OCI-LY7 (cell line): ENCODE data around the gene PSD4. TPM values are rescaled to one million over a fixed set of nuclear protein-coding genes. Genes with fewer than 3 reads are reported as not detected.

Source experiments
- BruUV-seq: library from RNA; stranded (reverse); fragments of 400-500 nt; replicated peaks from 2 replicates; lab custom pipeline; 2021; lab: Mats Ljungman, UMichigan
- CTCF ChIA-PET: fragments of 300-600 bp; sonication (Branson Sonifier 250); formaldehyde crosslinking; loops from one replicate; lab custom pipeline; 2022; ENCODE audit warnings: antibody characterized with exemption; ENCODE audit not compliant: unreplicated experiment; lab: Charles Lee
- POLR2A ChIA-PET: fragments of 300-600 bp; sonication (Branson Sonifier 250); formaldehyde crosslinking; loops from one replicate; lab custom pipeline; 2022; ENCODE audit warnings: antibody characterized with exemption; lab: Charles Lee
- DNase-seq: peaks from one replicate; pipeline ENCODE4 v3.0.0-alpha.2; 2015; ENCODE audit warnings: low spot score
- H2AFZ ChIP-seq: fragments of 200-600 bp; sonication (generic), shearing (Covaris generic); 2 replicates; pipeline ENCODE4 v1.6.1; 2014; ENCODE audit warnings: mild to moderate bottlenecking, antibody characterized with exemption, low read length, moderate library complexity
- H3K27ac ChIP-seq: fragments of 200-600 bp; sonication (generic); 2 replicates; pipeline ENCODE4 v1.5.1; 2014; ENCODE audit warnings: mixed run types, low read depth, mild to moderate bottlenecking, moderate library complexity, low read length, inconsistent platforms; ENCODE audit not compliant: poor library complexity, severe bottlenecking
- H3K36me3 ChIP-seq: fragments of 200-600 bp; sonication (generic); 2 replicates; pipeline ENCODE4 v1.6.1; 2014; ENCODE audit warnings: mild to moderate bottlenecking, antibody characterized with exemption, low read length, moderate library complexity, mixed read lengths; ENCODE audit not compliant: insufficient read depth
- H3K4me1 ChIP-seq: fragments of 200-600 bp; sonication (generic); 2 replicates; pipeline ENCODE4 v1.5.1; 2014; ENCODE audit warnings: mild to moderate bottlenecking, low read length; ENCODE audit not compliant: insufficient read depth, poor library complexity, severe bottlenecking
- H3K4me2 ChIP-seq: fragments of 200-600 bp; sonication (generic); 2 replicates; pipeline ENCODE4 v1.6.1; 2014; ENCODE audit warnings: mild to moderate bottlenecking, low read length
- H3K4me3 ChIP-seq: fragments of 200-600 bp; sonication (generic); 2 replicates; pipeline ENCODE4 v1.5.1; 2014; ENCODE audit warnings: mild to moderate bottlenecking, low read depth, low read length; ENCODE audit not compliant: poor library complexity, severe bottlenecking
- H3K79me2 ChIP-seq: fragments of 200-600 bp; sonication (generic); 2 replicates; pipeline ENCODE4 v1.6.1; 2016; ENCODE audit warnings: low read depth, mild to moderate bottlenecking, low read length, moderate library complexity, mixed read lengths; ENCODE audit not compliant: insufficient read depth
- H3K9me2 ChIP-seq: fragments of 200-600 bp; sonication (generic); 2 replicates; pipeline ENCODE4 v1.6.1; 2016; ENCODE audit warnings: mild to moderate bottlenecking, low read length, mixed read lengths; ENCODE audit not compliant: insufficient read depth
- H3K9me3 ChIP-seq: fragments of 200-600 bp; sonication (generic); 2 replicates; pipeline ENCODE4 v1.6.1; 2014; ENCODE audit warnings: mild to moderate bottlenecking, mixed run types, low read length, mixed read lengths
- H4K20me1 ChIP-seq: fragments of 200-600 bp; sonication (generic); 2 replicates; pipeline ENCODE4 v1.6.1; 2014; ENCODE audit warnings: mild to moderate bottlenecking, antibody characterized with exemption, low read length, moderate library complexity, mixed read lengths; ENCODE audit not compliant: insufficient read depth
- CTCF ChIP-seq: fragments of 200-600 bp; sonication (generic); conservative IDR thresholded peaks from 2 replicates; pipeline ENCODE4 v1.5.1; 2014; ENCODE audit warnings: mild to moderate bottlenecking, antibody characterized with exemption, low read length, moderate library complexity, mixed read lengths
- EZH2phosphoT487 ChIP-seq: fragments of 200-600 bp; sonication (generic); IDR thresholded peaks from 2 replicates; pipeline ENCODE4 v1.6.1; 2018; ENCODE audit warnings: low read depth, borderline replicate concordance, mild to moderate bottlenecking, mixed run types, antibody characterized with exemption, low read length, moderate library complexity, mixed read lengths
- intact Hi-C: fragments of 100-400 bp; cut with micrococcal nuclease; formaldehyde crosslinking; loops from one replicate; pipeline ENCODE4 v1.10.0; 2022; ENCODE audit not compliant: unreplicated experiment
- total RNA-seq, 2 experiments: library from RNA; depleted of rRNA in 1 of 2; stranded (reverse); fragments of >200 nt in 1 of 2; shearing (Covaris generic) in 1 of 2; gene quantifications; 2 replicates each; pipeline ENCODE4 v1.2.3, GENCODE V29; 2014 to 2022

PSD4 gene
- total RNA-seq, 2 experiments from 2014 or later: 99.6 to 100 TPM

GRCh38 chr2:113175042-113175628, 1.4 kb downstream of the PSD4 start:
- Histone ChIP-seq H3K4me3 (peak overlapping the region; percentile 90), H4K20me1 (peaks cover 28% of the 10 kb centered on the region)

GRCh38 chr2:113175736-113176695, 2.2 kb downstream of the PSD4 start:
- peaks cover 27% of the 10 kb centered on the region for H3K4me1 ChIP-seq
- peak; percentile 79 for DNase-seq
- ChIA-PET POLR2A (interaction anchor here (1.6 to 3.8 kb wide), 3 partner anchors 8 to 38 kb away, joined by 5 to 25 read pairs (median 24); no protein-coding TSS in a partner anchor), CTCF (no interaction called here)
- peak overlapping the region; percentile 87 for H3K27ac ChIP-seq
- H2AFZ ChIP-seq: no peak overlapping the region
- H3K4me2 ChIP-seq: peak overlapping the region; percentile 100
- H3K9me2 ChIP-seq: no peaks in the 10 kb centered on the region
- intact Hi-C loops: loop anchor here (10.0 kb wide), 1 partner anchor 689 kb away; no protein-coding TSS in a partner anchor
- peaks cover 32% of the 10 kb centered on the region for H3K36me3 ChIP-seq
- peaks cover 61% of the 10 kb centered on the region for H3K79me2 ChIP-seq
- H3K4me3 ChIP-seq: peak overlapping the region; percentile 90
- H4K20me1 ChIP-seq: peaks cover 28% of the 10 kb centered on the region
- TF ChIP-seq EZH2phosphoT487 (no peak), CTCF (no peak)
- no TSS peak for BruUV-seq
- H3K9me3 ChIP-seq: no peaks in the 10 kb centered on the region

More at GRCh38 chr2:113175042-113175628, 1.4 kb downstream of the PSD4 start:
- no peaks in the 10 kb centered on the region for H3K9me2 ChIP-seq
- H3K27ac ChIP-seq: peak overlapping the region; percentile 87
- H3K4me2 ChIP-seq: peak overlapping the region; percentile 100
- intact Hi-C loops: loop anchor here (10.0 kb wide), 1 partner anchor 690 kb away; no protein-coding TSS in a partner anchor
- no TSS peak for BruUV-seq
- peaks cover 61% of the 10 kb centered on the region for H3K79me2 ChIP-seq
- H3K36me3 ChIP-seq: peaks cover 29% of the 10 kb centered on the region
- H3K4me1 ChIP-seq: peaks cover 27% of the 10 kb centered on the region
- peak; percentile 90 for DNase-seq
- ChIA-PET CTCF (interaction anchor here (0.6 to 2.2 kb wide), 4 partner anchors 24 to 102 kb away, joined by 3 to 17 read pairs (median 6); no protein-coding TSS in a partner anchor), POLR2A (interaction anchor here (0.6 to 3.8 kb wide), 10 partner anchors 9 to 37 kb away, joined by 3 to 25 read pairs (median 5); no protein-coding TSS in a partner anchor)
- H2AFZ ChIP-seq: no peak overlapping the region
- no peaks in the 10 kb centered on the region for H3K9me3 ChIP-seq
- TF ChIP-seq EZH2phosphoT487: no peak
- TF ChIP-seq CTCF: no peak
